Vagina (tissue), 2 donors: ENCODE results near the gene CCDC47. TPM values are rescaled to one million over a fixed set of nuclear protein-coding genes. Genes with fewer than 3 reads are reported as not detected.
A peak's percentile ranks its signal among the peaks of the same experiment; 100 is the strongest.

Experiments
- DNase-seq, 2 donors: peaks; one replicate each; pipeline ENCODE4 v3.0.0-alpha.2; 2017; ENCODE audit errors: extremely low spot score in 2 of 2
- H3K27ac ChIP-seq: fragments of 200-600 bp; sonication (generic); one replicate; pipeline ENCODE4 v1.5.1; 2019
- H3K27me3 ChIP-seq: fragments of 200-600 bp; sonication (generic); one replicate; pipeline ENCODE4 v1.5.1; 2019
- H3K36me3 ChIP-seq, 2 donors: fragments of 200-600 bp; sonication (generic); one replicate each; pipeline ENCODE4 v1.5.1; 2017 to 2019
- H3K4me1 ChIP-seq: fragments of 200-600 bp; sonication (generic); one replicate; pipeline ENCODE4 v1.5.1; 2019
- H3K4me3 ChIP-seq, 2 donors: fragments of 200-600 bp; sonication (generic); 1 replicate in 1 of 2; 2 replicates in 1 of 2; pipeline ENCODE4 v1.5.1; 2016 to 2019
- H3K9me3 ChIP-seq: fragments of 200-600 bp; sonication (generic); one replicate; pipeline ENCODE4 v1.5.1; 2019
- CTCF ChIP-seq, 3 experiments: fragments of 450-650 bp in 2 of 3; fragments of 200-600 bp in 1 of 3; sonication (generic) in 1 of 3; IDR thresholded peaks; one replicate each; pipeline ENCODE4 v1.5.1; 2017 to 2019; ENCODE audit warnings: antibody characterized with exemption in 3 of 3, mild to moderate bottlenecking in 2 of 3, moderate library complexity in 2 of 3
- POLR2A ChIP-seq, 2 donors: fragments of 450-650 bp; IDR thresholded peaks; one replicate each; pipeline ENCODE4 v1.6.1; 2017; ENCODE audit warnings: antibody characterized with exemption in 2 of 2, mild to moderate bottlenecking in 2 of 2, moderate library complexity in 2 of 2
- POLR2AphosphoS5 ChIP-seq, 2 donors: sonication (generic); formaldehyde crosslinking; IDR thresholded peaks; one replicate each; pipeline ENCODE4 v1.9.0; 2017; ENCODE audit warnings: antibody characterized with exemption in 2 of 2, mild to moderate bottlenecking in 2 of 2, low read depth in 1 of 2; ENCODE audit not compliant: insufficient read depth in 1 of 2
- intact Hi-C: fragments of 100-400 bp; cut with DNase I; formaldehyde crosslinking; loops from one replicate; pipeline ENCODE4 v1.15.1; 2023
- total RNA-seq: library from RNA; depleted of rRNA; stranded (reverse); fragments of >200 nt; gene quantifications from one replicate; pipeline ENCODE4 v1.2.3, GENCODE V29; 2016

Gene CCDC47
- total RNA-seq, 1 donor from 2014 or later = 66.5 TPM

DNA sequence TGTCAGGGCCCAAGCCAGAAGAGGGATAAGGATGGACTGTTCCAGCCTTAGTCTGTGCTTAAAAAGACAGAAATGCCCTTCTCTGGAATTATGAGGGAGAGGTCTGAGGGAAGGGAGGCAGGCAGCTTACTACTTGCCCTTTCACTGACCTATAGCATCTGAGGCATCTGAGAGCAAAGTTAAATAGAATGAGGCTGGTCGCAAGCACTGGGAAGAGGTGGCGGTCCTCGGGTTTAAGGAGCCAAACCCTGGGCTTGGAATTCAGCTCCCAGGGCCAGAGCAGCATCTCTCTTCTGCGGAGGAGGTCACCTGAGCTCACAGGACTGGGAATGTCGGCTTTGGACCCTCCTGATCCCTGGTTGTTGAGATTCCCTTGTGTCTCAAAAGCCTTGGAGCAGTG is 70.4 kb downstream of the CCDC47 start:
- H3K4me1 ChIP-seq = peaks cover 29% of the 10 kb centered on the region
- no peaks in the 10 kb centered on the region for H3K27me3 ChIP-seq
- H3K9me3 ChIP-seq = no peaks in the 10 kb centered on the region
- H3K36me3 ChIP-seq = peaks cover 0 to 14% of the 10 kb centered on the region in 2 donors
- no peak for DNase-seq
- intact Hi-C loops = no loop called here
- TF ChIP-seq POLR2AphosphoS5 (IDR thresholded peaks at IDR 0.05; ENCODE audit: insufficient read depth in 1 of 2, low read depth in 1 of 2) (no peak), CTCF (IDR thresholded peaks at IDR 0.05) (no peak), POLR2A (IDR thresholded peaks at IDR 0.05) (no peak)
- no peak overlapping the region for H3K27ac ChIP-seq
- no peak overlapping the region for H3K4me3 ChIP-seq

- Histone ChIP-seq H3K4me3 (no peak overlapping the region), H3K36me3 (peaks cover 0 to 14% of the 10 kb centered on the region in 2 donors), H3K27me3 (no peaks in the 10 kb centered on the region), H3K4me1 (peaks cover 32% of the 10 kb centered on the region), H3K9me3 (no peaks in the 10 kb centered on the region), H3K27ac (no peak overlapping the region)
- no peak for TF ChIP-seq POLR2A (IDR thresholded peaks at IDR 0.05)
- no peak for TF ChIP-seq CTCF (IDR thresholded peaks at IDR 0.05)
- no peak for TF ChIP-seq POLR2AphosphoS5 (IDR thresholded peaks at IDR 0.05; ENCODE audit: insufficient read depth in 1 of 2, low read depth in 1 of 2)
- intact Hi-C loops = no loop called here
- no peak for DNase-seq
These were observed 70.7 kb downstream of the CCDC47 start for GRCh38 chr17:63702721-63703015.

- H3K4me1 ChIP-seq = peaks cover 38% of the 10 kb centered on the region
- TF ChIP-seq POLR2AphosphoS5 (IDR thresholded peaks at IDR 0.05; ENCODE audit: insufficient read depth in 1 of 2, low read depth in 1 of 2) = no peak
- TF ChIP-seq POLR2A (IDR thresholded peaks at IDR 0.05) = no peak
- TF ChIP-seq CTCF (IDR thresholded peaks at IDR 0.05) = no peak
- H3K36me3 ChIP-seq = peaks cover 0 to 14% of the 10 kb centered on the region in 2 donors
- intact Hi-C loops = no loop called here
- H3K4me3 ChIP-seq = no peak overlapping the region
- no peak overlapping the region for H3K27ac ChIP-seq
- no peaks in the 10 kb centered on the region for H3K27me3 ChIP-seq
- H3K9me3 ChIP-seq = no peaks in the 10 kb centered on the region
- no peak for DNase-seq
These were observed 71.3 kb downstream of the CCDC47 start for GRCh38 chr17:63701868-63702720.

GRCh38 chr17:63701456-63701820 is 72.0 kb downstream of the CCDC47 start:
- TF ChIP-seq CTCF (IDR thresholded peaks at IDR 0.05) (no peak), POLR2A (IDR thresholded peaks at IDR 0.05) (no peak), POLR2AphosphoS5 (IDR thresholded peaks at IDR 0.05; ENCODE audit: insufficient read depth in 1 of 2, low read depth in 1 of 2) (no peak)
- H3K36me3 ChIP-seq = peaks cover 0 to 14% of the 10 kb centered on the region in 2 donors
- peaks cover 38% of the 10 kb centered on the region for H3K4me1 ChIP-seq
- DNase-seq = no peak
- intact Hi-C loops = no loop called here
- H3K4me3 ChIP-seq = peak overlapping the region; percentile 60 to 81
- no peaks in the 10 kb centered on the region for H3K9me3 ChIP-seq
- peak overlapping the region; percentile 81 for H3K27ac ChIP-seq
- no peaks in the 10 kb centered on the region for H3K27me3 ChIP-seq
